ENCODE results near the gene MAMSTR.

MAMSTR gene

GRCh38 chr19:48734625-48735024 is 15.1 kb upstream of the MAMSTR start:
- TF ChIP-seq, protein P1, sequence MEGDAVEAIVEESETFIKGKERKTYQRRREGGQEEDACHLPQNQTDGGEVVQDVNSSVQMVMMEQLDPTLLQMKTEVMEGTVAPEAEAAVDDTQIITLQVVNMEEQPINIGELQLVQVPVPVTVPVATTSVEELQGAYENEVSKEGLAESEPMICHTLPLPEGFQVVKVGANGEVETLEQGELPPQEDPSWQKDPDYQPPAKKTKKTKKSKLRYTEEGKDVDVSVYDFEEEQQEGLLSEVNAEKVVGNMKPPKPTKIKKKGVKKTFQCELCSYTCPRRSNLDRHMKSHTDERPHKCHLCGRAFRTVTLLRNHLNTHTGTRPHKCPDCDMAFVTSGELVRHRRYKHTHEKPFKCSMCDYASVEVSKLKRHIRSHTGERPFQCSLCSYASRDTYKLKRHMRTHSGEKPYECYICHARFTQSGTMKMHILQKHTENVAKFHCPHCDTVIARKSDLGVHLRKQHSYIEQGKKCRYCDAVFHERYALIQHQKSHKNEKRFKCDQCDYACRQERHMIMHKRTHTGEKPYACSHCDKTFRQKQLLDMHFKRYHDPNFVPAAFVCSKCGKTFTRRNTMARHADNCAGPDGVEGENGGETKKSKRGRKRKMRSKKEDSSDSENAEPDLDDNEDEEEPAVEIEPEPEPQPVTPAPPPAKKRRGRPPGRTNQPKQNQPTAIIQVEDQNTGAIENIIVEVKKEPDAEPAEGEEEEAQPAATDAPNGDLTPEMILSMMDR (conservative IDR thresholded peaks at IDR 0.05), result no peak

DNA sequence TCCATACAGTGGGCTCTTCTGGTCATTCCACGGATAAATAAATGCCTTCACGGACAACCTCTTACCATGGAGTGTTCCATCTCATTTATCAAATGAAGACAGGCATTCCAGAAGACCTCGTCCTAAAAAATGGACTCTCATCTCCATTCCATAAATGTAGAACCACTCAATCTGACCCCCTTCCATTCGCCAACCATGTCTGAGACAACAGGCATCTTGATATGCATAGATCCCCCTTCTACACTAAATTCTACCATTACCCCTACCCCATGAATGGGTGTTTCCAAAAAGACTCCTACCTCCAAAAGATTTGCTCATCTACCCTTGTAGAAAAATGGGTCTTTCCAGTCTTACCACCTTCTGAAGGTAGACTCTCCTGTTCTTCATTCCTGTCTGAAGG is 11.9 kb upstream of the MAMSTR start:
- TF ChIP-seq, protein P1 (conservative IDR thresholded peaks at IDR 0.05), result no peak
- no peak overlapping the region for H3K27ac ChIP-seq

More at GRCh38 chr19:48734625-48735024, 15.1 kb upstream of the MAMSTR start:
- H3K27ac ChIP-seq, result no peak overlapping the region

GRCh38 chr19:48728911-48729664 is 9.6 kb upstream of the MAMSTR start:
- TF ChIP-seq, protein P1 (conservative IDR thresholded peaks at IDR 0.05), result no peak
- H3K27ac ChIP-seq, result no peak overlapping the region

DNA sequence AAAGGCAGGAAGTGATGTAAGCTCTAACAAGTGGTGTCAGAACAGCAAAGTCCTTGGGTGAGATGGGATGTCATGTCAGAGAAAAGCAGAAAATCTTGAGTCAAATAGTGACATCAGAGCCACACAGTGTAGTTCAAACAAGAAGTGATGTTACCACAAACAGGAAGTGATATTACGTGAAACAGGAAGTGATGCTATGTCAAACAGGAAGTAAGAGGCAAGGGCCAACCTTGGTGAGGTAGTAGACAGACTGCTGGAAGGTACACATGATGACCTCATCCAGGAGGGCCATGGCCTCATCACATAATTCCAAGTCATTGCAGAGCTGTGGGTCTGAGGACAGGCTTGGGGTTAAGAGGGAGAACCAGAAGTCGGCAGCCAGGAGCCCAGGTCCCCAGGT is 7.0 kb upstream of the MAMSTR start:
- H3K27ac ChIP-seq, result no peak overlapping the region
- TF ChIP-seq, protein P1 (conservative IDR thresholded peaks at IDR 0.05), result no peak

GRCh38 chr19:48724796-48725753 is 5.5 kb upstream of the MAMSTR start:
- TF ChIP-seq, protein P1 (conservative IDR thresholded peaks at IDR 0.05), result no peak
- H3K27ac ChIP-seq, result peak overlapping the region; percentile 56

- no peak overlapping the region for H3K27ac ChIP-seq
- TF ChIP-seq, protein P1 (conservative IDR thresholded peaks at IDR 0.05), result no peak
Measured at GRCh38 chr19:48722196-48722708, 2.7 kb upstream of the MAMSTR start.
